Neural progenitor cell (in vitro differentiated cells): ENCODE data around the gene TOM1. TPM values are rescaled to one million over a fixed set of nuclear protein-coding genes. Genes with fewer than 3 reads are reported as not detected.

Experiments used
- DNase-seq: peaks from one replicate; pipeline ENCODE4 v3.0.0-alpha.2; 2016; ENCODE audit warnings: low spot score
- H2AFZ ChIP-seq: fragments of 200-600 bp; sonication (generic); replicated peaks from 2 replicates; pipeline ENCODE4 v1.6.1; 2016; ENCODE audit warnings: antibody characterized with exemption
- H3F3A ChIP-seq: fragments of 200-600 bp; sonication (generic); 2 replicates; pipeline ENCODE4 v1.6.1; 2016; ENCODE audit warnings: antibody characterized with exemption, low read depth
- H3K27ac ChIP-seq: fragments of 200-600 bp; sonication (generic); 2 replicates; pipeline ENCODE4 v1.5.1; 2016; ENCODE audit warnings: mild to moderate bottlenecking
- H3K27me3 ChIP-seq: fragments of 200-600 bp; sonication (generic); 2 replicates; pipeline ENCODE4 v1.6.1; 2016; ENCODE audit warnings: mild to moderate bottlenecking, moderate library complexity
- H3K36me3 ChIP-seq: fragments of 200-600 bp; sonication (generic); 2 replicates; pipeline ENCODE4 v1.5.1; 2016
- H3K4me1 ChIP-seq: fragments of 200-600 bp; sonication (generic); 2 replicates; pipeline ENCODE4 v1.6.1; 2016; ENCODE audit warnings: mixed run types
- H3K4me2 ChIP-seq: fragments of 200-600 bp; sonication (generic); 2 replicates; pipeline ENCODE4 v1.6.1; 2016
- H3K4me3 ChIP-seq: fragments of 200-600 bp; sonication (generic); 2 replicates; pipeline ENCODE4 v1.5.1; 2016
- H3K79me2 ChIP-seq: fragments of 200-600 bp; sonication (generic); 2 replicates; pipeline ENCODE4 v1.6.1; 2016; ENCODE audit warnings: low read depth
- H3K9ac ChIP-seq: fragments of 200-600 bp; sonication (generic); 2 replicates; pipeline ENCODE4 v1.6.1; 2016
- H3K9me3 ChIP-seq: fragments of 200-600 bp; sonication (generic); 2 replicates; pipeline ENCODE4 v1.5.1; 2016; ENCODE audit warnings: low read depth
- H4K20me1 ChIP-seq: fragments of 200-600 bp; sonication (generic); 2 replicates; pipeline ENCODE4 v1.6.1; 2016; ENCODE audit warnings: low read depth
- H3K27ac Mint-ChIP-seq: 3 replicates; pipeline ENCODE4 v1.8.0; 2021; ENCODE audit warnings: mixed read lengths
- H3K27me3 Mint-ChIP-seq: 2 replicates; pipeline ENCODE4 v1.8.0; 2022; ENCODE audit warnings: low read depth, mild to moderate bottlenecking, inconsistent platforms, moderate library complexity, mixed read lengths; ENCODE audit not compliant: insufficient read depth
- H3K36me3 Mint-ChIP-seq: 3 replicates; pipeline ENCODE4 v1.8.0; 2021; ENCODE audit warnings: mixed read lengths
- H3K4me1 Mint-ChIP-seq: 3 replicates; pipeline ENCODE4 v1.8.0; 2021; ENCODE audit warnings: mixed read lengths
- H3K4me3 Mint-ChIP-seq: 3 replicates; pipeline ENCODE4 v1.8.0; 2021; ENCODE audit warnings: mild to moderate bottlenecking, moderate library complexity, mixed read lengths
- H3K9me3 Mint-ChIP-seq: 3 replicates; pipeline ENCODE4 v1.8.0; 2020; ENCODE audit warnings: mixed read lengths
- CTCF ChIP-seq: fragments of 200-600 bp; sonication (generic); IDR thresholded peaks from 2 replicates; pipeline ENCODE4 v1.5.1; 2017; ENCODE audit warnings: antibody characterized with exemption, mild to moderate bottlenecking
- EZH2 ChIP-seq: fragments of 200-600 bp; sonication (generic); IDR thresholded peaks from 2 replicates; pipeline ENCODE4 v1.6.1; 2017; ENCODE audit warnings: antibody characterized with exemption, mild to moderate bottlenecking, moderate library complexity
- EZH2phosphoT487 ChIP-seq: fragments of 200-600 bp; sonication (generic); IDR thresholded peaks from 2 replicates; pipeline ENCODE4 v1.6.1; 2017; ENCODE audit warnings: antibody characterized with exemption
- total RNA-seq: library from RNA; depleted of rRNA; stranded (reverse); fragments of >200 nt; gene quantifications from 2 replicates; pipeline ENCODE4 v1.2.3, GENCODE V29; 2015; ENCODE audit warnings: low replicate concordance

TOM1 gene
- total RNA-seq, 1 donor from 2014 or later, result 28.6 TPM

DNA sequence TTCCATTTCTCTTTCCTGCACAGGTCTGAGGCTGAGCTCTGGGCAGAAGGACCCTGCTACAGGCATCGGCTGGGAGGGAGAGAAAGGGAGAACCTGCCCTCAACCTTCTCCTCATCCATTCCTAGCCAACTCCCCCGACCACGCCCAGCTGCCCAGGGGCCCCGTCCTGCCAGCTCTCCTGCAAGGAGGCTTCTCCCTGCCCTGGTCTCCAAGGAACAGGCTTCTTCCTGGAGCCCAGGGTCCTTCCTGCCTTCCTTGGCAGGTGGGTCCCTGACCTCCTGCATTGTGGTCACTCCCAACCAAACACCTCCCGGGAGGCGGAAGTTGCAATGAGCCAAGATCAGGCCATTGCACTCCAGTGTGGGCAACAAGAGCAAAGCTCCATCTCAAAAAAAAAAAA lies 68.7 kb downstream of the TOM1 start:
- Mint-ChIP-seq H3K27me3 (peaks cover 9% of the 10 kb centered on the region), H3K36me3 (no peaks in the 10 kb centered on the region), H3K9me3 (peaks cover 2% of the 10 kb centered on the region), H3K4me1 (peaks cover 15% of the 10 kb centered on the region), H3K4me3 (no peak overlapping the region), H3K27ac (no peak overlapping the region)
- Histone ChIP-seq H3K9ac (no peak overlapping the region), H4K20me1 (no peaks in the 10 kb centered on the region), H3K27me3 (no peaks in the 10 kb centered on the region), H2AFZ (no peak overlapping the region), H3K36me3 (no peaks in the 10 kb centered on the region), H3K9me3 (no peaks in the 10 kb centered on the region), H3K4me1 (peaks cover 6% of the 10 kb centered on the region), H3K27ac (no peak overlapping the region), H3F3A (peaks cover 21% of the 10 kb centered on the region), H3K4me2 (no peak overlapping the region), H3K79me2 (no peaks in the 10 kb centered on the region), H3K4me3 (no peak overlapping the region)
- no peak for DNase-seq
- TF ChIP-seq EZH2 (no peak), EZH2phosphoT487 (no peak), CTCF (no peak)

DNA sequence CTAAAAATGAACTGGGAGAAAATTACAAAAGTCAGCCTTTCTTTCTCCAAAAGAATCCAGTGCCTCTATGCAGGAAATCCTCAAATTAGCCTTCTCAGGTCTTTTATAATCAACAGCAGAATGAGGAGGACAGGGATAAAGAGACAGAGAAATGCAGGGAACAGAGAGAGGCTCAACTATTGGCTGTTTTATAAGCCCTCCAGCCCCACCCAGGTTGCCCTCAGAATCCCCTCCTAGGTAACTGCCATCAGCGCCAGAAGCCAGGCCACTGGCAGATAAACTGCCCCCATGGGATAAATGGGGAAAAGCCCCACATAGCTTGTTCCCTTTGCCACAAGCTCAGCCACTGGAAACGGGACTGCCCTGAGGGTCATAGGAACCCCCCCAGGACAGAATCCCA lies 70.3 kb downstream of the TOM1 start:
- H3K4me3 ChIP-seq, result no peak overlapping the region
- no peak overlapping the region for H3K4me2 ChIP-seq
- no peaks in the 10 kb centered on the region for H3K9me3 ChIP-seq
- H3K79me2 ChIP-seq, result no peaks in the 10 kb centered on the region
- peaks cover 17% of the 10 kb centered on the region for H3K4me1 Mint-ChIP-seq
- H3K4me3 Mint-ChIP-seq, result no peak overlapping the region
- peaks cover 2% of the 10 kb centered on the region for H3K9me3 Mint-ChIP-seq
- no peak overlapping the region for H2AFZ ChIP-seq
- H3K27me3 Mint-ChIP-seq, result peaks cover 8% of the 10 kb centered on the region
- H3K36me3 Mint-ChIP-seq, result no peaks in the 10 kb centered on the region
- DNase-seq, result no peak
- H4K20me1 ChIP-seq, result no peaks in the 10 kb centered on the region
- TF ChIP-seq CTCF (no peak), EZH2 (no peak), EZH2phosphoT487 (no peak)
- H3K4me1 ChIP-seq, result peaks cover 6% of the 10 kb centered on the region
- H3K27me3 ChIP-seq, result no peaks in the 10 kb centered on the region
- peaks cover 21% of the 10 kb centered on the region for H3F3A ChIP-seq
- no peak overlapping the region for H3K27ac Mint-ChIP-seq
- no peak overlapping the region for H3K27ac ChIP-seq
- no peaks in the 10 kb centered on the region for H3K36me3 ChIP-seq
- H3K9ac ChIP-seq, result no peak overlapping the region

- H3K9me3 ChIP-seq, result no peaks in the 10 kb centered on the region
- H3K27ac ChIP-seq, result no peak overlapping the region
- no peaks in the 10 kb centered on the region for H3K79me2 ChIP-seq
- no peaks in the 10 kb centered on the region for H3K27me3 ChIP-seq
- H3K4me3 Mint-ChIP-seq, result no peak overlapping the region
- H3K27me3 Mint-ChIP-seq, result peaks cover 17% of the 10 kb centered on the region
- H3K9ac ChIP-seq, result no peak overlapping the region
- H3K4me1 Mint-ChIP-seq, result peaks cover 43% of the 10 kb centered on the region
- H3K27ac Mint-ChIP-seq, result no peak overlapping the region
- H2AFZ ChIP-seq, result no peak overlapping the region
- DNase-seq, result no peak
- H3K9me3 Mint-ChIP-seq, result peaks cover 2% of the 10 kb centered on the region
- no peaks in the 10 kb centered on the region for H3K36me3 Mint-ChIP-seq
- no peak overlapping the region for H3K4me2 ChIP-seq
- peaks cover 47% of the 10 kb centered on the region for H3F3A ChIP-seq
- TF ChIP-seq EZH2, result no peak
- TF ChIP-seq CTCF, result no peak
- no peak for TF ChIP-seq EZH2phosphoT487
- no peak overlapping the region for H3K4me3 ChIP-seq
- no peaks in the 10 kb centered on the region for H3K36me3 ChIP-seq
- peaks cover 36% of the 10 kb centered on the region for H3K4me1 ChIP-seq
- H4K20me1 ChIP-seq, result no peaks in the 10 kb centered on the region
Observed at GRCh38 chr22:35373781-35374180, 74.1 kb downstream of the TOM1 start.
